ENCODE data around the gene PDXP.

PDXP gene

DNA sequence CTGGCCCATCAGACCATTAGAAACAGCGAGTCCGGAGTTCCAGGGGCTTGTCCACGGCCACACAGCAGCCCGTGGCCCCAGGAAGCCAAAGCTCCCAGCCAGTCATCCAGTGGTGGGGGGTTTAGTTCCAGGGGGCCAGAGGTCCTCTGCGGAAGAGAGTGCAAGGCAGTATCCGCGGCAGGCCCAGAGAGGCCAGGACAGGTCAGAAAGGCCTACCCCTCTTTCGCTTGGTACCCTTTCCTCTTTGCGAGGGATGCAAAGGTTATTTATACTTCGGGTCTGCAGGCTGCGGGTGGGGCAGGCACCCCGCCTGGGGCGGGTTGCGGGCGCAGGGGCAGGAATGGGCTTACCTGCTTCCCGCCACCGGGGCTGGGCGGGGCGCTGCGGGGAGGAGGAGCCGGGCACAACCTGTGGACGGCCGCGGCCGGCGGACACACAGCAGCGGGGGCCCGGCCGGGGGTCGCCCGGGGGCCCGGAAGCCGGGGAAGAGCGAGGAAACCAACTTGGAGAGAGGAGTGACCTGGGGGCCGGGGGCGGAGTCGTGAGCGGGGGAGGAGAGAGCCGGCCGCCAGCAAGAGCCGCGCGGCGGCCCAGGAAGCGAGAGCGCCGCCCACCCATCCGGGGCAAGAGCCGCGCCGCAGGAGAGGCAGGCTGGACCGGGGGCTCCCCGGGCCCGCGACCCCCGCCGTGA is 19.3 kb upstream of the PDXP start, which contains the start of gene SH3BP1:
SH3BP1 (plus strand) TSS at position 600 of the 691 bp plus-strand sequence. CDS start 119 bp downstream, outside the sequence.
- TF ChIP-seq, protein P1, sequence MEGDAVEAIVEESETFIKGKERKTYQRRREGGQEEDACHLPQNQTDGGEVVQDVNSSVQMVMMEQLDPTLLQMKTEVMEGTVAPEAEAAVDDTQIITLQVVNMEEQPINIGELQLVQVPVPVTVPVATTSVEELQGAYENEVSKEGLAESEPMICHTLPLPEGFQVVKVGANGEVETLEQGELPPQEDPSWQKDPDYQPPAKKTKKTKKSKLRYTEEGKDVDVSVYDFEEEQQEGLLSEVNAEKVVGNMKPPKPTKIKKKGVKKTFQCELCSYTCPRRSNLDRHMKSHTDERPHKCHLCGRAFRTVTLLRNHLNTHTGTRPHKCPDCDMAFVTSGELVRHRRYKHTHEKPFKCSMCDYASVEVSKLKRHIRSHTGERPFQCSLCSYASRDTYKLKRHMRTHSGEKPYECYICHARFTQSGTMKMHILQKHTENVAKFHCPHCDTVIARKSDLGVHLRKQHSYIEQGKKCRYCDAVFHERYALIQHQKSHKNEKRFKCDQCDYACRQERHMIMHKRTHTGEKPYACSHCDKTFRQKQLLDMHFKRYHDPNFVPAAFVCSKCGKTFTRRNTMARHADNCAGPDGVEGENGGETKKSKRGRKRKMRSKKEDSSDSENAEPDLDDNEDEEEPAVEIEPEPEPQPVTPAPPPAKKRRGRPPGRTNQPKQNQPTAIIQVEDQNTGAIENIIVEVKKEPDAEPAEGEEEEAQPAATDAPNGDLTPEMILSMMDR (IDR thresholded peaks at IDR 0.05; ENCODE audit: control insufficient read depth, extremely low read depth, insufficient read depth) = no peak
- peak within 1 kb of the TSS; percentile 70 for H3K4me3 ChIP-seq (ENCODE audit: low read depth, low read length)
- no peak for DNase-seq (ENCODE audit: low read depth)

GRCh38 chr22:37639771-37640590 is 18.5 kb upstream of the PDXP start:
- DNase-seq (ENCODE audit: low read depth) = no peak
- peak overlapping the region; percentile 70 for H3K4me3 ChIP-seq (ENCODE audit: low read depth, low read length)

GRCh38 chr22:37640591-37641560 is 17.6 kb upstream of the PDXP start:
- TF ChIP-seq, protein P1 (IDR thresholded peaks at IDR 0.05; ENCODE audit: control insufficient read depth, extremely low read depth, insufficient read depth) = no peak

More at GRCh38 chr22:37639771-37640590, 18.5 kb upstream of the PDXP start:
- TF ChIP-seq, protein P1 (IDR thresholded peaks at IDR 0.05; ENCODE audit: control insufficient read depth, extremely low read depth, insufficient read depth) = no peak

DNA sequence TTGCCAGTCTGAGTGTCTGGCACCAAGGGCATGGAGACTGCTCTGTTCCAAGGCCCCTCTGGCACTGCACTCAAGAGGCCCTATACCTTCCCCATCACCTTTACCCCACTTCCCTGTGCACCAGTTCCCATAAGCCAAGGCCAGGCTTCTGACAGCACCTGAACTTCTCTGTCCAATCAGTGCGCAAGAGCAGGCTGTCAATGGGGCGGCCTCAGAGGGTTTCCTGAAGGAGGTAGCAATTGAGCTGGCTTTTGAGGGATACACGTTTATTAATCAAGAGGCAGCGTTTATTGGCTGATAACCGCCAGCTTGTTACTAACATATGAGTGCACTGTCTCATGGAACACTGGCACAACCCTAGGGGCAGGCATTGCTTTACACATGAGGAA is 17.0 kb upstream of the PDXP start:
- TF ChIP-seq, protein P1 (IDR thresholded peaks at IDR 0.05; ENCODE audit: control insufficient read depth, extremely low read depth, insufficient read depth) = no peak
- no peak overlapping the region for H3K4me3 ChIP-seq (ENCODE audit: low read depth, low read length)
- DNase-seq (ENCODE audit: low read depth) = no peak

More at GRCh38 chr22:37640591-37641560, 17.6 kb upstream of the PDXP start:
- DNase-seq (ENCODE audit: low read depth) = no peak
- peak overlapping the region; percentile 70 for H3K4me3 ChIP-seq (ENCODE audit: low read depth, low read length)

GRCh38 chr22:37643225-37643847 is 15.2 kb upstream of the PDXP start:
- no peak for DNase-seq (ENCODE audit: low read depth)
- no peak overlapping the region for H3K4me3 ChIP-seq (ENCODE audit: low read depth, low read length)

More at GRCh38 chr22:37643225-37643847, 15.2 kb upstream of the PDXP start:
- TF ChIP-seq, protein P1 (IDR thresholded peaks at IDR 0.05; ENCODE audit: control insufficient read depth, extremely low read depth, insufficient read depth) = peak; percentile 79

Data from LNCaP clone FGC (cell line).